22Rv1 (cell line): ENCODE data around the gene PLCD3.

Experiments used
- CTCF ChIP-seq: fragments of 450-650 bp; IDR thresholded peaks from 2 replicates; pipeline ENCODE4 v1.5.1; 2017; ENCODE audit warnings: mild to moderate bottlenecking
- ZFX ChIP-seq: fragments of 450-650 bp; IDR thresholded peaks from 2 replicates; pipeline ENCODE4 v1.6.1; 2017; ENCODE audit warnings: antibody characterized with exemption, borderline replicate concordance

DNA sequence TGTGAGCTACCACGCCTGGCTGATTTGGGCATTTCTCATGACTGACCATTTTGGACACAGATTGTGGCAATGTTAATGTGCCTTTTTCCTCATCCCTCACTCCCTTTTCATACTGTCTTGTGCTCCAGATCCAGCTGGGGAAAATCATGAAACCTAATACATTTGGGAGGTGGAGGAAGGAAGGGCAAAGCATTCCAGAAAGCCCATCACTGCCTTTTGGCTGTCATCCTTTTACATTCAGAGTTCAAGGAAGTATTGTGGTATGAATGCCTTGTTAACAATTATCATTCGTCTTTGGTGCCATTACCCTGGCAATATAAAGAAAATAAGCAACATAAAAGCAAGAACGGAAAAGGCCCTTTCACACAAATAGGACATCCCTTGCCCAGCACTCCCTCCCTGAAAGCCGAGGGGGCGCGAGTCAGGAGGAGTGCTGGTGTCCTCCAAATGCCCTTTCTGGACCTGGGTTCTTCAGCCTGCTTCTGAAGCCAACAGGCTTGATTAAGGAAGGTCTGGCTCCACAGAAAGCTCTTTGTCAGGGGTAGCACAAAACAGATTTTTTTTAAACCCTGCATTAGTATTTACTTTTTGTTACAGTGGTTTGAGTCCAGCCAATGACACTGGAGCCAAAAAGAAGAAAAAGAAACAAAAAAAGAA is 51.1 kb downstream of the PLCD3 start:
- TF ChIP-seq CTCF (no peak), ZFX (no peak)
